K562 (cell line): ENCODE data around the gene AP3B1.

ENCODE experiments used
- CTCF ChIP-seq, 3 experiments: IDR thresholded peaks in 2 of 3; conservative IDR thresholded peaks in 1 of 3; 2 replicates each; pipeline ENCODE4 v1.5.1; 2011 to 2012; ENCODE audit warnings: low read length in 3 of 3, mild to moderate bottlenecking in 3 of 3, control low read depth in 2 of 3, improper control_type of control experiment in 1 of 3, inconsistent platforms in 1 of 3, low read depth in 1 of 3, mixed read lengths in 1 of 3, moderate library complexity in 1 of 3; ENCODE audit not compliant: insufficient read depth in 2 of 3
- DNMT1 ChIP-seq: fragments of 450-650 bp; IDR thresholded peaks from 2 replicates; pipeline ENCODE4 v1.6.1; 2016; ENCODE audit warnings: antibody characterized with exemption, mild to moderate bottlenecking
- E2F6 ChIP-seq, 2 experiments: IDR thresholded peaks; 2 replicates each; pipeline ENCODE4 v1.6.1; 2011; ENCODE audit warnings: borderline replicate concordance in 1 of 2, control low read depth in 1 of 2, low read depth in 1 of 2, low read length in 1 of 2, mild to moderate bottlenecking in 1 of 2, mixed read lengths in 1 of 2, moderate library complexity in 1 of 2; ENCODE audit not compliant: insufficient read depth in 1 of 2, insufficient read length in 1 of 2, poor library complexity in 1 of 2, severe bottlenecking in 1 of 2; ENCODE audit errors: extremely low read depth in 1 of 2
- POLR2AphosphoS5 ChIP-seq: IDR thresholded peaks from 2 replicates; pipeline ENCODE4 v1.6.1; 2011; ENCODE audit warnings: mild to moderate bottlenecking, low read depth, low read length, moderate library complexity; ENCODE audit not compliant: control insufficient read depth, insufficient read depth
- RFX5 ChIP-seq: IDR thresholded peaks from 2 replicates; pipeline ENCODE4 v1.6.1; 2011; ENCODE audit warnings: low read depth, mild to moderate bottlenecking, improper control_type of control experiment, low read length
- SMARCA4 ChIP-seq: fragments of 450-650 bp; IDR thresholded peaks from 2 replicates; pipeline ENCODE4 v1.6.1; 2016
- TAF1 ChIP-seq: IDR thresholded peaks from 2 replicates; pipeline ENCODE4 v1.6.1; 2011; ENCODE audit warnings: mild to moderate bottlenecking, low read length, moderate library complexity; ENCODE audit not compliant: insufficient read depth, control insufficient read depth, severe bottlenecking; ENCODE audit errors: extremely low read depth
- TF ChIP-seq, protein P1 (sequence below), 2 experiments: IDR thresholded peaks in 1 of 2; conservative IDR thresholded peaks in 1 of 2; 2 replicates each; pipeline ENCODE4 v1.6.1; 2016; ENCODE audit warnings: low read depth in 2 of 2, mild to moderate bottlenecking in 1 of 2, missing compliant biosample characterization in 1 of 2, missing genetic modification characterization in 1 of 2, moderate library complexity in 1 of 2

- no peak for TF ChIP-seq TAF1
- TF ChIP-seq RFX5 = no peak
- TF ChIP-seq POLR2AphosphoS5 = no peak
- no peak for TF ChIP-seq CTCF (IDR thresholded peaks at IDR 0.05 in 2 of 3, conservative IDR thresholded peaks at IDR 0.05 in 1 of 3; ENCODE audit: insufficient read depth in 2 of 3, low read depth in 1 of 3, low read length in 3 of 3)
- no peak for TF ChIP-seq SMARCA4
- no peak for TF ChIP-seq DNMT1
- TF ChIP-seq, protein P1, sequence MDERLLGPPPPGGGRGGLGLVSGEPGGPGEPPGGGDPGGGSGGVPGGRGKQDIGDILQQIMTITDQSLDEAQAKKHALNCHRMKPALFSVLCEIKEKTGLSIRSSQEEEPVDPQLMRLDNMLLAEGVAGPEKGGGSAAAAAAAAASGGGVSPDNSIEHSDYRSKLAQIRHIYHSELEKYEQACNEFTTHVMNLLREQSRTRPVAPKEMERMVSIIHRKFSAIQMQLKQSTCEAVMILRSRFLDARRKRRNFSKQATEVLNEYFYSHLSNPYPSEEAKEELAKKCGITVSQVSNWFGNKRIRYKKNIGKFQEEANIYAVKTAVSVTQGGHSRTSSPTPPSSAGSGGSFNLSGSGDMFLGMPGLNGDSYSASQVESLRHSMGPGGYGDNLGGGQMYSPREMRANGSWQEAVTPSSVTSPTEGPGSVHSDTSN (CRISPR knock-in tag; IDR thresholded peaks at IDR 0.05; ENCODE audit: low read depth) = no peak
- TF ChIP-seq, protein P1 (tag; conservative IDR thresholded peaks at IDR 0.05; ENCODE audit: low read depth) = no peak
- TF ChIP-seq E2F6 (IDR thresholded peaks at IDR 0.05; ENCODE audit: borderline replicate concordance in 1 of 2, extremely low read depth in 1 of 2, insufficient read depth in 1 of 2, insufficient read length in 1 of 2, low read depth in 1 of 2, low read length in 1 of 2, poor library complexity in 1 of 2, severe bottlenecking in 1 of 2) = no peak
Observed at GRCh38 chr5:78006449-78006848, 288.0 kb downstream of the AP3B1 start.
